PFSK-1 (cell line): ENCODE results near the gene PROCA1.

Experiments used
- POLR2AphosphoS5 ChIP-seq: IDR thresholded peaks from 2 replicates; pipeline ENCODE4 v1.6.1; 2012; ENCODE audit warnings: low read depth, mild to moderate bottlenecking, control low read depth, low read length, moderate library complexity
- SIN3A ChIP-seq: IDR thresholded peaks from 2 replicates; pipeline ENCODE4 v1.6.1; 2012; ENCODE audit warnings: mild to moderate bottlenecking, low read length, moderate library complexity, borderline replicate concordance; ENCODE audit not compliant: insufficient read depth
- TAF1 ChIP-seq: IDR thresholded peaks from 2 replicates; pipeline ENCODE4 v1.6.1; 2012; ENCODE audit warnings: low read length, control low read depth, borderline replicate concordance; ENCODE audit not compliant: insufficient read depth
- TF ChIP-seq, protein P1 (sequence below), 2 experiments: IDR thresholded peaks; 2 replicates each; pipeline versions ENCODE4 v1.6.1 to v1.8.0; 2011 to 2012; ENCODE audit warnings: low read depth in 2 of 2, low read length in 2 of 2, control low read depth in 1 of 2, inconsistent platforms in 1 of 2, mild to moderate bottlenecking in 1 of 2, moderate library complexity in 1 of 2; ENCODE audit not compliant: insufficient read depth in 1 of 2

GRCh38 chr17:28684963-28685362 is 26.7 kb downstream of the PROCA1 start:
- TF ChIP-seq, protein P1, sequence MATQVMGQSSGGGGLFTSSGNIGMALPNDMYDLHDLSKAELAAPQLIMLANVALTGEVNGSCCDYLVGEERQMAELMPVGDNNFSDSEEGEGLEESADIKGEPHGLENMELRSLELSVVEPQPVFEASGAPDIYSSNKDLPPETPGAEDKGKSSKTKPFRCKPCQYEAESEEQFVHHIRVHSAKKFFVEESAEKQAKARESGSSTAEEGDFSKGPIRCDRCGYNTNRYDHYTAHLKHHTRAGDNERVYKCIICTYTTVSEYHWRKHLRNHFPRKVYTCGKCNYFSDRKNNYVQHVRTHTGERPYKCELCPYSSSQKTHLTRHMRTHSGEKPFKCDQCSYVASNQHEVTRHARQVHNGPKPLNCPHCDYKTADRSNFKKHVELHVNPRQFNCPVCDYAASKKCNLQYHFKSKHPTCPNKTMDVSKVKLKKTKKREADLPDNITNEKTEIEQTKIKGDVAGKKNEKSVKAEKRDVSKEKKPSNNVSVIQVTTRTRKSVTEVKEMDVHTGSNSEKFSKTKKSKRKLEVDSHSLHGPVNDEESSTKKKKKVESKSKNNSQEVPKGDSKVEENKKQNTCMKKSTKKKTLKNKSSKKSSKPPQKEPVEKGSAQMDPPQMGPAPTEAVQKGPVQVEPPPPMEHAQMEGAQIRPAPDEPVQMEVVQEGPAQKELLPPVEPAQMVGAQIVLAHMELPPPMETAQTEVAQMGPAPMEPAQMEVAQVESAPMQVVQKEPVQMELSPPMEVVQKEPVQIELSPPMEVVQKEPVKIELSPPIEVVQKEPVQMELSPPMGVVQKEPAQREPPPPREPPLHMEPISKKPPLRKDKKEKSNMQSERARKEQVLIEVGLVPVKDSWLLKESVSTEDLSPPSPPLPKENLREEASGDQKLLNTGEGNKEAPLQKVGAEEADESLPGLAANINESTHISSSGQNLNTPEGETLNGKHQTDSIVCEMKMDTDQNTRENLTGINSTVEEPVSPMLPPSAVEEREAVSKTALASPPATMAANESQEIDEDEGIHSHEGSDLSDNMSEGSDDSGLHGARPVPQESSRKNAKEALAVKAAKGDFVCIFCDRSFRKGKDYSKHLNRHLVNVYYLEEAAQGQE (IDR thresholded peaks at IDR 0.05; ENCODE audit: insufficient read depth in 1 of 2, low read depth in 2 of 2, low read length in 2 of 2) = no peak
- TF ChIP-seq TAF1 = no peak
- TF ChIP-seq SIN3A = no peak
- no peak for TF ChIP-seq POLR2AphosphoS5
